KMS-11 (cell line): ENCODE measurements around the gene POLR2L.

ENCODE experiments used
- H2AFZ ChIP-seq: fragments of 200-600 bp; sonication (generic); 2 replicates; pipeline ENCODE4 v1.6.1; 2016; ENCODE audit warnings: antibody characterized with exemption, mixed run types, low read depth
- H3K27ac ChIP-seq: fragments of 200-600 bp; sonication (generic); 2 replicates; pipeline ENCODE4 v1.6.1; 2016; ENCODE audit warnings: mild to moderate bottlenecking, mixed run types
- H3K27me3 ChIP-seq: fragments of 200-600 bp; sonication (generic); 2 replicates; pipeline ENCODE4 v1.6.1; 2017; ENCODE audit warnings: mild to moderate bottlenecking, low read depth, mixed run types, moderate library complexity; ENCODE audit not compliant: insufficient read depth
- H3K36me3 ChIP-seq: fragments of 200-600 bp; sonication (generic); 2 replicates; pipeline ENCODE4 v1.6.1; 2017; ENCODE audit warnings: mild to moderate bottlenecking, mixed run types; ENCODE audit not compliant: insufficient read depth
- H3K4me1 ChIP-seq: fragments of 200-600 bp; sonication (generic); 2 replicates; pipeline ENCODE4 v1.6.1; 2016; ENCODE audit warnings: mild to moderate bottlenecking, low read depth, mixed run types; ENCODE audit not compliant: poor library complexity, severe bottlenecking
- H3K4me2 ChIP-seq: fragments of 200-600 bp; sonication (generic); 2 replicates; pipeline ENCODE4 v1.7.0; 2016; ENCODE audit warnings: mild to moderate bottlenecking, mixed run types
- H3K4me3 ChIP-seq: fragments of 200-600 bp; sonication (generic); IDR thresholded peaks from 2 replicates; pipeline ENCODE4 v1.6.1; 2017; ENCODE audit warnings: low read depth, low read length, mixed read lengths; ENCODE audit not compliant: insufficient read depth
- H3K79me2 ChIP-seq: fragments of 200-600 bp; sonication (generic); 2 replicates; pipeline ENCODE4 v1.6.1; 2016; ENCODE audit warnings: low read depth, mixed run types; ENCODE audit not compliant: insufficient read depth
- H3K9ac ChIP-seq: fragments of 200-600 bp; sonication (generic); 2 replicates; pipeline ENCODE4 v1.6.1; 2016; ENCODE audit warnings: mild to moderate bottlenecking, mixed run types
- H4K20me1 ChIP-seq: fragments of 200-600 bp; sonication (generic); 2 replicates; pipeline ENCODE4 v1.6.1; 2016; ENCODE audit warnings: mild to moderate bottlenecking, mixed run types; ENCODE audit not compliant: insufficient read depth
- CTCF ChIP-seq: fragments of 200-600 bp; sonication (generic); conservative IDR thresholded peaks from 2 replicates; pipeline ENCODE4 v1.6.1; 2017; ENCODE audit warnings: low read depth, mild to moderate bottlenecking, antibody characterized with exemption, low read length, moderate library complexity, mixed read lengths

POLR2L gene

DNA sequence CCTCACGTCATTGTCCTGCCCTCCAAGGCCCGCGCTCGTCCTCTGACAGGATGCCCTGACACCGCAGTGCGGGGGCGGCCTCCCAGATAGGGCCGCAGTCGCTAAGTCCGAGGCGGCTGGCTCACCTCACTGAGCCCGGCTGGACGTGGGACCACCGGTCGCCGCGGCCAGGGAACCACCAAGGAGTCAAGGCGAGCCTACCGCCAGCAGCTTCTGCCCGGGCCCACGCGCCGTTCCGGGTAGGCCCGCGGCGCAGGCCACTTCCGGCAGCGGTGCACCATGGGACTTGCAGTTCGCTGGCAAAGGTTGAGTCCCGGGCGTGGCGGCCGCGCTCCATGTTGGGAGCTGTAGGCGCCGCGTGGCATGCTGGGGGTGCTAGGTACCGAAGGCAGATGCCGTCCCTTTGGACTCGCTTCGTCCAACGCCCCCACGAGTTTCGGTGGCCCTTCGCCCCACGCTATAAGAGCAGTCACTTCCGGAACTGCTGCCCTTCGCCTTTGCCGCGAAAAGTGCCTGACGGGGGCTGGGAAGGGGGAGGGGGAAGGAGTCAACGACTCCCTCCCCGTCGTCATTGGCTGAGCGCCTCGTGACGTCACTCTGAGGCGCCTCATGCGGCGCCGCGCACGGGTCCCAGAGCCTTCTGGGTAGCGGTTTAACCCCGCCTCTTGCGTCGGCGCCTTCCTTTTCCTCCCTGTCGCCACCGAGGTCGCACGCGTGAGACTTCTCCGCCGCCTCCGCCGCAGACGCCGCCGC, 32.9 kb downstream of the POLR2L start, which contains the start of gene RPLP2:
RPLP2 (plus strand) TSS at position 681 of the 753 bp plus-strand sequence. CDS start 268 bp downstream, outside the sequence.
- no peak for TF ChIP-seq CTCF
- H3K79me2 ChIP-seq: peaks cover 45% of the 10 kb centered on the region
- H4K20me1 ChIP-seq: no peaks in the 10 kb centered on the region
- peak within 1 kb of the TSS; percentile 64 for H2AFZ ChIP-seq
- peak within 1 kb of the TSS; percentile 83 for H3K4me2 ChIP-seq
- peak within 1 kb of the TSS; percentile 99 for H3K9ac ChIP-seq
- peaks cover 6% of the 10 kb centered on the region; the same call in 1 of the 2 replicates for H3K36me3 ChIP-seq
- H3K4me3 ChIP-seq: no peak within 1 kb of the TSS
- H3K27ac ChIP-seq: peak within 1 kb of the TSS; percentile 98
- peaks cover 28% of the 10 kb centered on the region for H3K4me1 ChIP-seq
- H3K27me3 ChIP-seq: no peaks in the 10 kb centered on the region

DNA sequence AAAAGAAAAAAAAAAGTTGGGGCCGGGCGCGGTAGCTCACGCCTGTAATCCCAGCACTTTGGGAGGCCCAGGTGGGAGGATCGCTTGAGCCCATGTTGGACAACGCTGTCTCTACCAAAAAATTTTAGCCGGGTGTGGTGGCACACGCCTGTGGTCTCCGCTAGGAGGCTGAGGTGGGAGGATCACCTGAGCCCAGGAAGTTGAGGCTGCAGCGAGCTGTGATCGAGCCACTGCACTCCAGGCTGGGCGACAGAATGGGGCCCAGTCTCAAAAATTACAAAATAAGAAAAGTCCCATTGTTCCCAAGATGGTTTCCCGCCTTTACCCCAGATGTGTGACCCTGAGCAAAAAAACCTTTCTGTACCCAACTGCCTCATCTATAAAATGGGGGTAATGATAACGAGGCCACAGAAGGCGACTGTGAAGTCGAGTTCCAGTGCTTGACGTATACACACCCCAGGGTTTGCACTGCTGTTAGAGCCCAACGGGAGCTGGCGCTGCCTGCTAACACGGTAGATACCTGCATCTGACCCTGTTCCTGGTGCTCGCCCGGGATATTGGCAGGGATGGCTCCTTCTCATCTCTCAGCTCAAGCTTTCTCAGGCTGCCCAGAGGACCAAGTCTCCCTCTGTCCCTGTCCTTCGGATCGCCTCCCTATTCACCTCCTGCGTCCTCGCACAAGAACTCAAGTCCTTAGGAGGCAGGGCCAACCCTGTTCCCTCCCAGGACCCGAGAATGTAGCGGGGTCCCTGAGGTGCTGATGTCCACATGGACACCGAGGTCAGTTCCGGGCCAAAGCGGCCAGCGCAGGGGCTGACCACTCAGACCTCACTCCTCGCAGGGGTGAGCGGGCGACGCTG, 33.7 kb downstream of the POLR2L start:
- peak overlapping the region; percentile 83 for H3K4me2 ChIP-seq
- peaks cover 6% of the 10 kb centered on the region; the same call in 1 of the 2 replicates for H3K36me3 ChIP-seq
- no peak overlapping the region for H3K4me3 ChIP-seq
- H3K27ac ChIP-seq: peak overlapping the region; percentile 98
- H3K79me2 ChIP-seq: peaks cover 45% of the 10 kb centered on the region
- peaks cover 36% of the 10 kb centered on the region for H3K4me1 ChIP-seq
- H3K27me3 ChIP-seq: no peaks in the 10 kb centered on the region
- no peak for TF ChIP-seq CTCF
- peak overlapping the region; percentile 99 for H3K9ac ChIP-seq
- H2AFZ ChIP-seq: peak overlapping the region; percentile 64
- H4K20me1 ChIP-seq: no peaks in the 10 kb centered on the region

DNA sequence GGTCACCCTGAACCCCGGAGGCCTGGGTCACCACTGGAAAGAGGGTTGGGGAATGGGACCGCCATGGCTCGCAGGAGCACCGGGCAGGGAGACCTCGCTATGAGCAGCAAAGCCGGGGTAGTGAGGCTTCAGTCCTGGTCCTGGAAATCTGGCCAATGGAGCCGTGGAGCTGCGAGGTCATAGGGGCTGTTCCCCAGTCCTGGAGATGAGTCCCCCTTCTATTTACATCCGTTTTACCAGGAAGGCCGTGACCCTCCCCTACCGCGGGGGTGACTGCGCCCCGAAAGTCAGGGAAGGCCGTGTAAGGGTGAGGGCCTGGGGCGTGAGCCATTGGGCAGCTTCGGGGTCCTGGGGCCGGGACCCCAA, 37.7 kb downstream of the POLR2L start:
- no peak for TF ChIP-seq CTCF
- no peak overlapping the region for H3K27ac ChIP-seq
- H3K4me1 ChIP-seq: peaks cover 23% of the 10 kb centered on the region
- H4K20me1 ChIP-seq: no peaks in the 10 kb centered on the region
- peak overlapping the region; percentile 86 for H3K4me2 ChIP-seq
- H2AFZ ChIP-seq: peak overlapping the region; percentile 49
- H3K4me3 ChIP-seq: no peak overlapping the region
- H3K27me3 ChIP-seq: no peaks in the 10 kb centered on the region
- H3K9ac ChIP-seq: peak overlapping the region; percentile 50; the same call in 1 of the 2 replicates
- peaks cover 21% of the 10 kb centered on the region; the same call in 1 of the 2 replicates for H3K79me2 ChIP-seq
- H3K36me3 ChIP-seq: no peaks in the 10 kb centered on the region

- Histone ChIP-seq H3K9ac (no peak overlapping the region), H3K4me1 (peaks cover 23% of the 10 kb centered on the region), H3K79me2 (peaks cover 17% of the 10 kb centered on the region; the same call in 1 of the 2 replicates), H3K4me2 (peak overlapping the region; percentile 86), H2AFZ (no peak overlapping the region), H3K36me3 (no peaks in the 10 kb centered on the region), H3K27me3 (no peaks in the 10 kb centered on the region), H3K27ac (no peak overlapping the region), H3K4me3 (no peak overlapping the region), H4K20me1 (no peaks in the 10 kb centered on the region)
- no peak for TF ChIP-seq CTCF
These were observed 38.3 kb downstream of the POLR2L start for GRCh38 chr11:803770-804598.
